Astrocyte (in vitro differentiated cells and primary cell): Measurements from ENCODE around the gene UHRF1. TPM values are rescaled to one million over a fixed set of nuclear protein-coding genes. Genes with fewer than 3 reads are reported as not detected.

Source experiments
- DNase-seq: peaks from one replicate; pipeline ENCODE4 v3.0.0-alpha.2; 2010; ENCODE audit warnings: low read depth
- FAIRE-seq: peaks from 2 replicates; lab custom pipeline; 2011; peaks lifted over from hg19 to GRCh38; lab: Jason Lieb, UNC
- H2AFZ ChIP-seq: 2 replicates; pipeline ENCODE4 v1.6.0; 2012; ENCODE audit warnings: low read depth, low read length, inconsistent platforms
- H3K27ac ChIP-seq: 2 replicates; pipeline ENCODE4 v1.5.1; 2011; ENCODE audit warnings: low read depth, low read length, inconsistent platforms
- H3K27me3 ChIP-seq: 2 replicates; pipeline ENCODE4 v1.6.0; 2011; ENCODE audit warnings: low read length, inconsistent platforms; ENCODE audit not compliant: insufficient read depth
- H3K36me3 ChIP-seq: 2 replicates; pipeline ENCODE4 v1.5.1; 2011; ENCODE audit warnings: low read length, inconsistent platforms; ENCODE audit not compliant: insufficient read depth
- H3K4me1 ChIP-seq: 2 replicates; pipeline ENCODE4 v1.5.1; 2011; ENCODE audit warnings: low read length, inconsistent platforms; ENCODE audit not compliant: insufficient read depth
- H3K4me2 ChIP-seq: 2 replicates; pipeline ENCODE4 v1.6.0; 2012; ENCODE audit warnings: low read length, inconsistent platforms
- H3K4me3 ChIP-seq: 2 replicates; pipeline ENCODE4 v1.5.1; 2011; ENCODE audit warnings: low read depth, mild to moderate bottlenecking, low read length, inconsistent platforms; ENCODE audit not compliant: insufficient read depth
- H3K79me2 ChIP-seq: 2 replicates; pipeline ENCODE4 v1.6.0; 2012; ENCODE audit warnings: mild to moderate bottlenecking, low read length, inconsistent platforms; ENCODE audit not compliant: insufficient read depth
- H3K9ac ChIP-seq: 2 replicates; pipeline ENCODE4 v1.6.0; 2012; ENCODE audit warnings: mild to moderate bottlenecking, low read length, inconsistent platforms
- H3K9me3 ChIP-seq: 2 replicates; pipeline ENCODE4 v1.5.1; 2012; ENCODE audit warnings: low read depth, mild to moderate bottlenecking, low read length, inconsistent platforms; ENCODE audit not compliant: insufficient read depth
- H4K20me1 ChIP-seq: 2 replicates; pipeline ENCODE4 v1.6.0; 2012; ENCODE audit warnings: low read length, inconsistent platforms; ENCODE audit not compliant: insufficient read depth
- H3K27ac Mint-ChIP-seq: one replicate; pipeline ENCODE4 v1.8.0; 2021; ENCODE audit warnings: mild to moderate bottlenecking, mixed read lengths; ENCODE audit not compliant: unreplicated experiment
- H3K27me3 Mint-ChIP-seq: one replicate; pipeline ENCODE4 v1.8.0; 2021; ENCODE audit warnings: low read depth, mixed read lengths; ENCODE audit not compliant: unreplicated experiment
- H3K36me3 Mint-ChIP-seq: one replicate; pipeline ENCODE4 v1.8.0; 2021; ENCODE audit warnings: low read depth, mixed read lengths; ENCODE audit not compliant: unreplicated experiment
- H3K4me1 Mint-ChIP-seq: one replicate; pipeline ENCODE4 v1.8.0; 2021; ENCODE audit warnings: low read depth, mixed read lengths; ENCODE audit not compliant: unreplicated experiment
- H3K4me3 Mint-ChIP-seq: one replicate; pipeline ENCODE4 v1.8.0; 2021; ENCODE audit warnings: mild to moderate bottlenecking, moderate library complexity, mixed read lengths; ENCODE audit not compliant: unreplicated experiment
- H3K9me3 Mint-ChIP-seq: one replicate; pipeline ENCODE4 v1.8.0; 2021; ENCODE audit warnings: mild to moderate bottlenecking, mixed read lengths; ENCODE audit not compliant: unreplicated experiment
- CTCF ChIP-seq: IDR thresholded peaks from 2 replicates; pipeline ENCODE4 v1.5.1; 2011; ENCODE audit warnings: low read depth, mild to moderate bottlenecking, inconsistent platforms, low read length, moderate library complexity; ENCODE audit not compliant: insufficient read depth
- EZH2 ChIP-seq: IDR thresholded peaks from 2 replicates; pipeline ENCODE4 v1.6.1; 2012; ENCODE audit warnings: mild to moderate bottlenecking, low read length, inconsistent platforms; ENCODE audit not compliant: insufficient read depth
- total RNA-seq: library from RNA; stranded (reverse); gene quantifications from 2 replicates; pipeline ENCODE4 v1.2.1, GENCODE V29; 2021

Gene UHRF1
- total RNA-seq, 1 donor from 2014 or later: 16.2 TPM

- no peak overlapping the region for H2AFZ ChIP-seq
- H3K4me1 ChIP-seq: peaks cover 9% of the 10 kb centered on the region
Measured at GRCh38 chr19:4965061-4965460, 55.8 kb downstream of the UHRF1 start.

GRCh38 chr19:4966591-4966990 lies 57.3 kb downstream of the UHRF1 start:
- H3K27ac Mint-ChIP-seq: peak overlapping the region; percentile 26
- Histone ChIP-seq H4K20me1 (peaks cover 21% of the 10 kb centered on the region), H3K9ac (no peak overlapping the region), H3K4me1 (peaks cover 24% of the 10 kb centered on the region), H3K4me2 (no peak overlapping the region), H2AFZ (no peak overlapping the region), H3K27me3 (no peaks in the 10 kb centered on the region), H3K36me3 (peaks cover 9% of the 10 kb centered on the region), H3K9me3 (no peaks in the 10 kb centered on the region), H3K27ac (no peak overlapping the region), H3K4me3 (no peak overlapping the region), H3K79me2 (peaks cover 22% of the 10 kb centered on the region)
- TF ChIP-seq EZH2 (no peak), CTCF (no peak)
- DNase-seq (no peak), FAIRE-seq (no peak)
- peaks cover 7% of the 10 kb centered on the region for H3K4me1 Mint-ChIP-seq
- no peaks in the 10 kb centered on the region for H3K27me3 Mint-ChIP-seq
- H3K9me3 Mint-ChIP-seq: no peaks in the 10 kb centered on the region
- no peak overlapping the region for H3K4me3 Mint-ChIP-seq
- H3K36me3 Mint-ChIP-seq: peaks cover 5% of the 10 kb centered on the region

More at GRCh38 chr19:4965061-4965460, 55.8 kb downstream of the UHRF1 start:
- Mint-ChIP-seq H3K9me3 (no peaks in the 10 kb centered on the region), H3K27me3 (no peaks in the 10 kb centered on the region), H3K4me1 (no peaks in the 10 kb centered on the region), H3K27ac (peak overlapping the region; percentile 41), H3K36me3 (peaks cover 7% of the 10 kb centered on the region), H3K4me3 (no peak overlapping the region)
- no peak for DNase-seq
- no peaks in the 10 kb centered on the region for H3K27me3 ChIP-seq
- no peaks in the 10 kb centered on the region for H3K9me3 ChIP-seq
- FAIRE-seq: no peak
- H3K27ac ChIP-seq: no peak overlapping the region
- peaks cover 6% of the 10 kb centered on the region for H4K20me1 ChIP-seq
- TF ChIP-seq EZH2 (no peak), CTCF (no peak)
- peaks cover 7% of the 10 kb centered on the region for H3K79me2 ChIP-seq
- no peak overlapping the region for H3K4me3 ChIP-seq
- no peak overlapping the region for H3K4me2 ChIP-seq
- no peak overlapping the region for H3K9ac ChIP-seq
- peaks cover 13% of the 10 kb centered on the region for H3K36me3 ChIP-seq

- no peak overlapping the region for H3K4me3 ChIP-seq
- FAIRE-seq (no peak), DNase-seq (no peak)
- H3K9ac ChIP-seq: peak overlapping the region; percentile 40
- no peaks in the 10 kb centered on the region for H3K36me3 ChIP-seq
- no peaks in the 10 kb centered on the region for H3K9me3 ChIP-seq
- peaks cover 34% of the 10 kb centered on the region for H4K20me1 ChIP-seq
- no peaks in the 10 kb centered on the region for H3K27me3 ChIP-seq
- H3K4me3 Mint-ChIP-seq: peak overlapping the region; percentile 77
- H3K27ac ChIP-seq: peak overlapping the region; percentile 29
- peaks cover 2% of the 10 kb centered on the region for H3K36me3 Mint-ChIP-seq
- H3K27ac Mint-ChIP-seq: no peak overlapping the region
- peaks cover 34% of the 10 kb centered on the region for H3K4me1 ChIP-seq
- H3K4me2 ChIP-seq: peak overlapping the region; percentile 83
- no peaks in the 10 kb centered on the region for H3K9me3 Mint-ChIP-seq
- H3K4me1 Mint-ChIP-seq: peaks cover 14% of the 10 kb centered on the region
- peaks cover 35% of the 10 kb centered on the region for H3K79me2 ChIP-seq
- no peaks in the 10 kb centered on the region for H3K27me3 Mint-ChIP-seq
- peak overlapping the region; percentile 64 for H2AFZ ChIP-seq
- TF ChIP-seq CTCF (no peak), EZH2 (no peak)
Measured at GRCh38 chr19:4967738-4968461, 58.6 kb downstream of the UHRF1 start.
